HCT116 (cell line): Measurements from ENCODE around the gene ZNF691.

Experiments used
- CEBPB ChIP-seq: IDR thresholded peaks from 2 replicates; pipeline ENCODE4 v1.6.1; 2012; ENCODE audit warnings: low read depth
- EGR1 ChIP-seq: IDR thresholded peaks from 2 replicates; pipeline ENCODE4 v1.6.1; 2012; ENCODE audit warnings: low read depth
- POLR2A ChIP-seq: IDR thresholded peaks from 2 replicates; pipeline ENCODE4 v1.7.0; 2011; ENCODE audit warnings: borderline replicate concordance; ENCODE audit not compliant: insufficient read depth, insufficient read length; ENCODE audit errors: extremely low read depth
- SIN3A ChIP-seq: IDR thresholded peaks from 2 replicates; pipeline ENCODE4 v1.6.1; 2012; ENCODE audit warnings: low read depth
- SP1 ChIP-seq: IDR thresholded peaks from 2 replicates; pipeline ENCODE4 v1.6.1; 2012; ENCODE audit warnings: low read depth
- TF ChIP-seq, protein P1 (sequence below), 3 experiments: fragments of 200-600 bp in 1 of 3; sonication (generic) in 1 of 3; IDR thresholded peaks in 2 of 3; conservative IDR thresholded peaks in 1 of 3; 2 replicates each; pipeline ENCODE4 v1.5.1; 2012 to 2017; ENCODE audit warnings: low read depth in 2 of 3, low read length in 2 of 3, antibody characterized with exemption in 1 of 3, borderline replicate concordance in 1 of 3, control low read depth in 1 of 3, mild to moderate bottlenecking in 1 of 3, mixed read lengths in 1 of 3, mixed run types in 1 of 3, moderate library complexity in 1 of 3; ENCODE audit not compliant: insufficient read depth in 1 of 3

DNA sequence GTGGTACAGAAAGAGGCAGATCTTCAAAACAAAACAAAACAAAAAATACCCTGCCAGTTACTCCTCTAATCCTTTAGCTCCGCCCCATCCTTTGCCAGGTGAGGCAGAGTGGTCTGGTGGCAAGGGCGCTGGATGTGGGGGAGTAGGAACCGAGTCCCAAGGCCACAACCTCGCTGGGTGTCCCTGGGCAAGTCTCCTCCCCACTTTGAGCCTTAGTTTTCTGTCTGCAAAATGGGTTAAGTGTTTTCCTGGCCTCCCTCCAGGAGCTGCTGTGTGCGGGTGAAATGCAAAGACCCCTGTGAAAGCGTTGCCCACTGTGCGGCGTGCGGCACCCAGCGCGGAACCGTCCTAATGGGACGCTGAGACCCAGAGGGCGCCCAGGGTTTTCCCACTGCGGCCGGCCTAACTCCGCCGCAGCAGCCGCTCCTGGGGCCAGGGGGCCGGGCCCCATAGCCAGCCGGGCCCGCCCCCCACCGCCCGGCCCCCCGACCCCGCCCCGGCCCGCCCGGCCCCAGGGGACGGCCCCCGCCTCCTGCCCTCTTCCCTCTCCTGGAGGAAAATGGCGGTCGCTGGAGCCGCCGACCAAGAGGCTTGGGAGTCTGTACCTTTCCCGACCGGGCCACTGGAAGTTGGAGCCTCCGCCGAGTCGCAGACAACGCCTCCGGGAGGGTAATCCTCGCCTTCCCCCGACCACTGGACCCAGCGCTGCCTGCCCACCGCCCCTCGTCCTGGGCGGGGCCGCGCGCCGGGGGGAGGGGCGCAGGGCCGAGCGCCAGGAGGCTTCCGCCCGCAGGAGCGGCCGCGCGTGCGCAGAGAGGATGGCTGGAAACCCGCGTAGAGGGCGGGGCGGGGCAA, 29.6 kb upstream of the ZNF691 start, which contains the start of the genes ERMAP and SVBP:
- TF ChIP-seq POLR2A, result no peak
- TF ChIP-seq SIN3A, result no peak
- TF ChIP-seq, protein P1, sequence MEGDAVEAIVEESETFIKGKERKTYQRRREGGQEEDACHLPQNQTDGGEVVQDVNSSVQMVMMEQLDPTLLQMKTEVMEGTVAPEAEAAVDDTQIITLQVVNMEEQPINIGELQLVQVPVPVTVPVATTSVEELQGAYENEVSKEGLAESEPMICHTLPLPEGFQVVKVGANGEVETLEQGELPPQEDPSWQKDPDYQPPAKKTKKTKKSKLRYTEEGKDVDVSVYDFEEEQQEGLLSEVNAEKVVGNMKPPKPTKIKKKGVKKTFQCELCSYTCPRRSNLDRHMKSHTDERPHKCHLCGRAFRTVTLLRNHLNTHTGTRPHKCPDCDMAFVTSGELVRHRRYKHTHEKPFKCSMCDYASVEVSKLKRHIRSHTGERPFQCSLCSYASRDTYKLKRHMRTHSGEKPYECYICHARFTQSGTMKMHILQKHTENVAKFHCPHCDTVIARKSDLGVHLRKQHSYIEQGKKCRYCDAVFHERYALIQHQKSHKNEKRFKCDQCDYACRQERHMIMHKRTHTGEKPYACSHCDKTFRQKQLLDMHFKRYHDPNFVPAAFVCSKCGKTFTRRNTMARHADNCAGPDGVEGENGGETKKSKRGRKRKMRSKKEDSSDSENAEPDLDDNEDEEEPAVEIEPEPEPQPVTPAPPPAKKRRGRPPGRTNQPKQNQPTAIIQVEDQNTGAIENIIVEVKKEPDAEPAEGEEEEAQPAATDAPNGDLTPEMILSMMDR (IDR thresholded peaks at IDR 0.05 in 2 of 3, conservative IDR thresholded peaks at IDR 0.05 in 1 of 3; ENCODE audit: borderline replicate concordance in 1 of 3, insufficient read depth in 1 of 3, low read depth in 2 of 3, low read length in 2 of 3), result no peak
- TF ChIP-seq EGR1, result no peak
- no peak for TF ChIP-seq CEBPB
- TF ChIP-seq SP1, result peak; percentile 48; the same call in 1 of the 2 replicates
